Measurements from ENCODE around the gene TRAF3IP3. TPM values are rescaled to one million over a fixed set of nuclear protein-coding genes. Genes with fewer than 3 reads are reported as not detected.
A peak's percentile ranks its signal among the peaks of the same experiment; 100 is the strongest.

Gene TRAF3IP3
- total RNA-seq, 6 donors from 2014 or later = 6.4 to 58.7 (median 10.8) TPM

- Histone ChIP-seq H3K4me1 (peaks cover 8 to 26% (median 18%) of the 10 kb centered on the region in 4 donors), H3K27ac (peak overlapping the region in 1 of 4 donors; percentile 91), H3K27me3 (no peaks in the 10 kb centered on the region), H3K4me3 (no peak overlapping the region), H3K9me3 (no peaks in the 10 kb centered on the region), H3K36me3 (peaks cover 0 to 10% (median 2%) of the 10 kb centered on the region in 4 donors)
- DNase-seq (no peak), ATAC-seq (ENCODE audit: low FRiP score in 2 of 2) (no peak)
- TF ChIP-seq EP300 (IDR thresholded peaks at IDR 0.05) = no peak
- TF ChIP-seq POLR2AphosphoS5 (IDR thresholded peaks at IDR 0.05) = no peak
- no peak for TF ChIP-seq POLR2A (IDR thresholded peaks at IDR 0.05)
- TF ChIP-seq CTCF (IDR thresholded peaks at IDR 0.05) = no peak
- WGBS, 2 donors = 94 to 95% methylated on average over 4 of the region's 4 CpGs
These were observed 29.7 kb downstream of the TRAF3IP3 start for GRCh38 chr1:209785592-209785991.

- no peak overlapping the region for H3K27ac ChIP-seq
- peaks cover 8 to 26% (median 18%) of the 10 kb centered on the region in 4 donors for H3K4me1 ChIP-seq
- WGBS, 2 donors = 67 to 76% methylated on average over 4 of the region's 4 CpGs
- ATAC-seq (ENCODE audit: low FRiP score in 2 of 2) = no peak
- no peaks in the 10 kb centered on the region for H3K27me3 ChIP-seq
- H3K4me3 ChIP-seq = no peak overlapping the region
- no peak for DNase-seq
- peaks cover 0 to 10% (median 2%) of the 10 kb centered on the region in 4 donors for H3K36me3 ChIP-seq
- TF ChIP-seq CTCF (IDR thresholded peaks at IDR 0.05) (no peak), POLR2A (IDR thresholded peaks at IDR 0.05) (no peak)
- H3K9me3 ChIP-seq = no peaks in the 10 kb centered on the region
These were observed 30.3 kb downstream of the TRAF3IP3 start for GRCh38 chr1:209786146-209786545.

GRCh38 chr1:209787551-209787950 lies 31.7 kb downstream of the TRAF3IP3 start:
- H3K9me3 ChIP-seq = no peaks in the 10 kb centered on the region
- H3K36me3 ChIP-seq = peaks cover 0 to 10% (median 2%) of the 10 kb centered on the region in 4 donors
- TF ChIP-seq CTCF (IDR thresholded peaks at IDR 0.05) = no peak
- no peak for TF ChIP-seq POLR2A (IDR thresholded peaks at IDR 0.05)
- no peak for TF ChIP-seq EP300 (IDR thresholded peaks at IDR 0.05)
- no peak for TF ChIP-seq POLR2AphosphoS5 (IDR thresholded peaks at IDR 0.05)
- no peak overlapping the region for H3K4me3 ChIP-seq
- peaks cover 8 to 26% (median 18%) of the 10 kb centered on the region in 4 donors for H3K4me1 ChIP-seq
- H3K27ac ChIP-seq = peak overlapping the region in 2 of 4 donors; percentile 0 to 14
- no peaks in the 10 kb centered on the region for H3K27me3 ChIP-seq
- WGBS, 2 donors = 39 to 60% methylated on average over 2 of the region's 2 CpGs
- ATAC-seq (ENCODE audit: low FRiP score in 2 of 2) (peak in 1 of 2 donors; percentile 16), DNase-seq (no peak)

- peaks cover 0 to 19% (median 8%) of the 10 kb centered on the region in 4 donors for H3K4me1 ChIP-seq
These were observed 33.4 kb downstream of the TRAF3IP3 start for GRCh38 chr1:209789245-209789644.

More at GRCh38 chr1:209789245-209789644, 33.4 kb downstream of the TRAF3IP3 start:
- H3K9me3 ChIP-seq = no peaks in the 10 kb centered on the region
- no peaks in the 10 kb centered on the region for H3K27me3 ChIP-seq
- no peak for DNase-seq
- H3K36me3 ChIP-seq = peaks cover 0 to 10% (median 4%) of the 10 kb centered on the region in 4 donors
- TF ChIP-seq POLR2AphosphoS5 (IDR thresholded peaks at IDR 0.05) (no peak), EP300 (IDR thresholded peaks at IDR 0.05) (no peak), POLR2A (IDR thresholded peaks at IDR 0.05) (no peak), CTCF (IDR thresholded peaks at IDR 0.05) (no peak)
- no peak overlapping the region for H3K4me3 ChIP-seq
- WGBS, 2 donors = 81 to 90% methylated on average over 1 of the region's 1 CpG
- no peak for ATAC-seq (ENCODE audit: low FRiP score in 2 of 2)
- H3K27ac ChIP-seq = no peak overlapping the region

Measured in upper lobe of left lung (tissue), 6 donors.